IMR-90 (cell line): ENCODE measurements around the gene NUP107.

ENCODE experiments used
- CTCF ChIP-seq: conservative IDR thresholded peaks from 2 replicates; pipeline ENCODE4 v1.5.1; 2012; ENCODE audit warnings: mild to moderate bottlenecking, low read depth, low read length, improper control_type of control experiment
- ELK1 ChIP-seq: fragments of 150-350 bp; IDR thresholded peaks from 2 replicates; pipeline ENCODE4 v1.6.1; 2016; ENCODE audit warnings: low read depth, mild to moderate bottlenecking, low read length, moderate library complexity, borderline replicate concordance
- FOS ChIP-seq: fragments of 150-350 bp; IDR thresholded peaks from 2 replicates; pipeline ENCODE4 v1.6.1; 2016; ENCODE audit warnings: low read depth, low read length
- MXI1 ChIP-seq: IDR thresholded peaks from 2 replicates; pipeline ENCODE4 v1.6.1; 2012; ENCODE audit warnings: low read depth, mild to moderate bottlenecking, low read length, moderate library complexity, borderline replicate concordance
- NFE2L2 ChIP-seq: fragments of 150-350 bp; IDR thresholded peaks from 2 replicates; pipeline ENCODE4 v1.6.1; 2016; ENCODE audit warnings: low read depth, mild to moderate bottlenecking, low read length
- POLR2A ChIP-seq: IDR thresholded peaks from 2 replicates; pipeline ENCODE4 v1.6.1; 2012; ENCODE audit warnings: mild to moderate bottlenecking, low read depth, low read length
- RAD21 ChIP-seq: IDR thresholded peaks from 2 replicates; pipeline ENCODE4 v1.6.1; 2012; ENCODE audit warnings: low read length, improper control_type of control experiment
- RFX5 ChIP-seq: IDR thresholded peaks from 2 replicates; pipeline ENCODE4 v1.8.0; 2012; ENCODE audit warnings: low read depth, mild to moderate bottlenecking, low read length, moderate library complexity
- SMC3 ChIP-seq: fragments of 150-350 bp; IDR thresholded peaks from 2 replicates; pipeline ENCODE4 v1.6.1; 2016; ENCODE audit warnings: low read depth, mild to moderate bottlenecking, antibody characterized with exemption, low read length, moderate library complexity
- USF2 ChIP-seq: fragments of 150-350 bp; IDR thresholded peaks from 2 replicates; pipeline ENCODE4 v1.6.1; 2017; ENCODE audit warnings: mild to moderate bottlenecking, antibody characterized with exemption, low read length, low read depth

GRCh38 chr12:68667896-68668295, 18.9 kb upstream of the NUP107 start:
- TF ChIP-seq CTCF = no peak
- TF ChIP-seq FOS = no peak
- TF ChIP-seq RFX5 = no peak
- no peak for TF ChIP-seq USF2
- TF ChIP-seq SMC3 = no peak
- TF ChIP-seq MXI1 = no peak
- no peak for TF ChIP-seq POLR2A
- no peak for TF ChIP-seq NFE2L2
- no peak for TF ChIP-seq ELK1
- no peak for TF ChIP-seq RAD21
